ENCODE results near the gene SH3PXD2A.

DNA sequence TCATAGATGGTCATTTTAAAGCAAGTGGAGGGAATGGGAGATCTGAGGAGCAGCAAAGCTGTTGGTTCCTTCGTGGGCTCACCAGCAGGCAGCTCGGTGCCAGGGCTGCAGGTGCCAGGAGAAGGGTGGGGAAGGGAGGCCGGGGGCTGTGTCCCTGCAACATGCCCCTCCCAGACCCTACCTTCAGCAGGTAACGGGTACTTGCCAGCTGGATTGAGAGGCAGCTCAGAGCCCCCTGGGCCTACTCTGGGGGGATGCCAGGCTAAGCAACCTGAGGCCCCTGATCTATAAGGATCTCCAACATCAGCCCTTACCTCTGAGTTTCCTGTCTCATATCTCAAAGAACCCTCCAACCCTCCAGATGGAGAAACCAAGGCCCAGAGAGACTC lies 188.6 kb downstream of the SH3PXD2A start:
- TF ChIP-seq, protein P1, sequence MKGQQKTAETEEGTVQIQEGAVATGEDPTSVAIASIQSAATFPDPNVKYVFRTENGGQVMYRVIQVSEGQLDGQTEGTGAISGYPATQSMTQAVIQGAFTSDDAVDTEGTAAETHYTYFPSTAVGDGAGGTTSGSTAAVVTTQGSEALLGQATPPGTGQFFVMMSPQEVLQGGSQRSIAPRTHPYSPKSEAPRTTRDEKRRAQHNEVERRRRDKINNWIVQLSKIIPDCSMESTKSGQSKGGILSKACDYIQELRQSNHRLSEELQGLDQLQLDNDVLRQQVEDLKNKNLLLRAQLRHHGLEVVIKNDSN (IDR thresholded peaks at IDR 0.05; ENCODE audit: borderline replicate concordance, extremely low read length, insufficient read depth, low read depth, low read length), result no peak
- TF ChIP-seq JUND (IDR thresholded peaks at IDR 0.05; ENCODE audit: low read depth, low read length) (no peak), HDGF (IDR thresholded peaks at IDR 0.05) (no peak), ZNF274 (IDR thresholded peaks at IDR 0.05; ENCODE audit: insufficient read depth, insufficient read length) (no peak), IKZF2 (IDR thresholded peaks at IDR 0.05) (no peak), RCOR1 (conservative IDR thresholded peaks at IDR 0.05; ENCODE audit: low read depth, low read length) (no peak)
- TF ChIP-seq, protein P2, sequence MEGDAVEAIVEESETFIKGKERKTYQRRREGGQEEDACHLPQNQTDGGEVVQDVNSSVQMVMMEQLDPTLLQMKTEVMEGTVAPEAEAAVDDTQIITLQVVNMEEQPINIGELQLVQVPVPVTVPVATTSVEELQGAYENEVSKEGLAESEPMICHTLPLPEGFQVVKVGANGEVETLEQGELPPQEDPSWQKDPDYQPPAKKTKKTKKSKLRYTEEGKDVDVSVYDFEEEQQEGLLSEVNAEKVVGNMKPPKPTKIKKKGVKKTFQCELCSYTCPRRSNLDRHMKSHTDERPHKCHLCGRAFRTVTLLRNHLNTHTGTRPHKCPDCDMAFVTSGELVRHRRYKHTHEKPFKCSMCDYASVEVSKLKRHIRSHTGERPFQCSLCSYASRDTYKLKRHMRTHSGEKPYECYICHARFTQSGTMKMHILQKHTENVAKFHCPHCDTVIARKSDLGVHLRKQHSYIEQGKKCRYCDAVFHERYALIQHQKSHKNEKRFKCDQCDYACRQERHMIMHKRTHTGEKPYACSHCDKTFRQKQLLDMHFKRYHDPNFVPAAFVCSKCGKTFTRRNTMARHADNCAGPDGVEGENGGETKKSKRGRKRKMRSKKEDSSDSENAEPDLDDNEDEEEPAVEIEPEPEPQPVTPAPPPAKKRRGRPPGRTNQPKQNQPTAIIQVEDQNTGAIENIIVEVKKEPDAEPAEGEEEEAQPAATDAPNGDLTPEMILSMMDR (IDR thresholded peaks at IDR 0.05 in 2 of 3, conservative IDR thresholded peaks at IDR 0.05 in 1 of 3; ENCODE audit: control insufficient read depth in 2 of 3, extremely low read depth in 1 of 3, insufficient read depth in 1 of 3, low read depth in 3 of 3, low read length in 3 of 3), result no peak

All from GM12878 (cell line).